Testis (tissue), 2 donors: ENCODE results near the gene DOK1.

Experiments used
- POLR2A ChIP-seq: fragments of 450-650 bp; IDR thresholded peaks from one replicate; pipeline ENCODE4 v1.6.1; 2017; ENCODE audit warnings: antibody characterized with exemption, mild to moderate bottlenecking, moderate library complexity
- TF ChIP-seq, protein P1 (sequence below), 3 experiments: fragments of 450-650 bp in 2 of 3; fragments of 200-600 bp in 1 of 3; sonication (generic) in 1 of 3; IDR thresholded peaks; one replicate each; pipeline ENCODE4 v1.5.1; 2016 to 2019; ENCODE audit warnings: antibody characterized with exemption in 3 of 3, mild to moderate bottlenecking in 2 of 3, moderate library complexity in 1 of 3

- no peak for TF ChIP-seq POLR2A
- TF ChIP-seq, protein P1, sequence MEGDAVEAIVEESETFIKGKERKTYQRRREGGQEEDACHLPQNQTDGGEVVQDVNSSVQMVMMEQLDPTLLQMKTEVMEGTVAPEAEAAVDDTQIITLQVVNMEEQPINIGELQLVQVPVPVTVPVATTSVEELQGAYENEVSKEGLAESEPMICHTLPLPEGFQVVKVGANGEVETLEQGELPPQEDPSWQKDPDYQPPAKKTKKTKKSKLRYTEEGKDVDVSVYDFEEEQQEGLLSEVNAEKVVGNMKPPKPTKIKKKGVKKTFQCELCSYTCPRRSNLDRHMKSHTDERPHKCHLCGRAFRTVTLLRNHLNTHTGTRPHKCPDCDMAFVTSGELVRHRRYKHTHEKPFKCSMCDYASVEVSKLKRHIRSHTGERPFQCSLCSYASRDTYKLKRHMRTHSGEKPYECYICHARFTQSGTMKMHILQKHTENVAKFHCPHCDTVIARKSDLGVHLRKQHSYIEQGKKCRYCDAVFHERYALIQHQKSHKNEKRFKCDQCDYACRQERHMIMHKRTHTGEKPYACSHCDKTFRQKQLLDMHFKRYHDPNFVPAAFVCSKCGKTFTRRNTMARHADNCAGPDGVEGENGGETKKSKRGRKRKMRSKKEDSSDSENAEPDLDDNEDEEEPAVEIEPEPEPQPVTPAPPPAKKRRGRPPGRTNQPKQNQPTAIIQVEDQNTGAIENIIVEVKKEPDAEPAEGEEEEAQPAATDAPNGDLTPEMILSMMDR (IDR thresholded peaks at IDR 0.05) = no peak
Measured at GRCh38 chr2:74551530-74551929, 3.0 kb upstream of the DOK1 start.
